HL-60 (cell line): Measurements from ENCODE around the gene DNAJB1.
"Not testable (repeated sequence)": the region's sequence is repeated elsewhere in the genome, so short reads cannot be mapped to it uniquely, and the experiment has no call there.

Source experiments
- DNase-seq, 2 experiments: peaks; one replicate each; pipeline ENCODE4 v3.0.0-alpha.2; 2010 to 2020; ENCODE audit warnings: low read depth in 1 of 2, low spot score in 1 of 2
- H3K27ac ChIP-seq: fragments of 250-450 bp; sonication (Bioruptor Pico); replicated peaks from 2 replicates; pipeline ENCODE4 v1.5.1; 2020; ENCODE audit warnings: mild to moderate bottlenecking, moderate library complexity
- H3K27me3 ChIP-seq: fragments of 250-450 bp; sonication (Bioruptor Pico); 2 replicates; pipeline ENCODE4 v1.5.1; 2021; ENCODE audit warnings: mild to moderate bottlenecking, moderate library complexity; ENCODE audit not compliant: insufficient read depth, poor library complexity, severe bottlenecking
- H3K4me3 ChIP-seq: replicated peaks from 2 replicates; pipeline ENCODE4 v1.5.1; 2011; ENCODE audit warnings: mild to moderate bottlenecking, control low read depth, low read length; ENCODE audit not compliant: insufficient read depth
- CTCF ChIP-seq: IDR thresholded peaks from one replicate; pipeline ENCODE4 v1.5.1; 2011; ENCODE audit warnings: low read length, control low read depth, inconsistent platforms; ENCODE audit not compliant: insufficient read depth
- GABPA ChIP-seq: IDR thresholded peaks from 2 replicates; pipeline ENCODE4 v1.6.1; 2012; ENCODE audit warnings: low read depth
- POLR2AphosphoS5 ChIP-seq: IDR thresholded peaks from 2 replicates; pipeline ENCODE4 v1.6.1; 2012; ENCODE audit warnings: low read depth
- REST ChIP-seq: IDR thresholded peaks from 2 replicates; pipeline ENCODE4 v1.6.1; 2012; ENCODE audit warnings: low read depth; ENCODE audit not compliant: insufficient replicate concordance
- SPI1 ChIP-seq: IDR thresholded peaks from 2 replicates; pipeline ENCODE4 v1.6.1; 2012; ENCODE audit warnings: low read depth, mild to moderate bottlenecking, borderline replicate concordance

Gene DNAJB1

GRCh38 chr19:14544977-14545715 lies 26.9 kb upstream of the DNAJB1 start:
- no peak overlapping the region for H3K27ac ChIP-seq

GRCh38 chr19:14544047-14544446 lies 25.9 kb upstream of the DNAJB1 start:
- no peak for DNase-seq
- Histone ChIP-seq H3K27ac (no peak overlapping the region), H3K4me3 (no peak overlapping the region), H3K27me3 (no peaks in the 10 kb centered on the region)
- TF ChIP-seq REST (no peak), GABPA (no peak), CTCF (no peak), POLR2AphosphoS5 (no peak), SPI1 (no peak)

More at GRCh38 chr19:14544977-14545715, 26.9 kb upstream of the DNAJB1 start:
- no peak for DNase-seq
- no peaks in the 10 kb centered on the region for H3K27me3 ChIP-seq
- no peak for TF ChIP-seq CTCF
- no peak for TF ChIP-seq POLR2AphosphoS5
- no peak for TF ChIP-seq REST
- no peak overlapping the region for H3K4me3 ChIP-seq

GRCh38 chr19:14542711-14543328 lies 24.6 kb upstream of the DNAJB1 start:
- Histone ChIP-seq H3K27ac (no peak overlapping the region), H3K27me3 (no peaks in the 10 kb centered on the region), H3K4me3 (no peak overlapping the region)
- no peak for TF ChIP-seq SPI1
- TF ChIP-seq GABPA, result no peak
- no peak for TF ChIP-seq CTCF
- TF ChIP-seq REST, result no peak
- TF ChIP-seq POLR2AphosphoS5, result no peak
- DNase-seq, result peak in 1 of 2 experiments; percentile 34

GRCh38 chr19:14541979-14542378 lies 23.8 kb upstream of the DNAJB1 start:
- not testable (repeated sequence) for DNase-seq, H3K27me3 ChIP-seq, H3K27ac ChIP-seq, H3K4me3 ChIP-seq
